NOMO-1 treated with dmso at 0.1 percent for 144 hours (cell line): ENCODE measurements around the gene SH2D5.

ENCODE experiments used
- DNase-seq: peaks from one replicate; lab custom pipeline; 2025; ENCODE audit not compliant: unreplicated experiment; lab: John Stamatoyannopoulos, UW

SH2D5 gene

GRCh38 chr1:20715406-20715805 lies 17.1 kb downstream of the SH2D5 start:
- no peak for DNase-seq

GRCh38 chr1:20713440-20713839 lies 19.1 kb downstream of the SH2D5 start:
- DNase-seq = no peak

GRCh38 chr1:20712215-20712577 lies 20.3 kb downstream of the SH2D5 start:
- DNase-seq = no peak

GRCh38 chr1:20711285-20712214 lies 21.0 kb downstream of the SH2D5 start:
- peak; percentile 60 for DNase-seq

GRCh38 chr1:20710469-20711284 lies 21.8 kb downstream of the SH2D5 start:
- no peak for DNase-seq

- no peak for DNase-seq
These were observed 22.6 kb downstream of the SH2D5 start for GRCh38 chr1:20709868-20710267.

- no peak for DNase-seq
These were observed 23.6 kb downstream of the SH2D5 start for GRCh38 chr1:20708891-20709290.

- no peak for DNase-seq
These were observed 24.4 kb downstream of the SH2D5 start for GRCh38 chr1:20708057-20708456.

- no peak for DNase-seq
These were observed 25.7 kb downstream of the SH2D5 start for GRCh38 chr1:20706841-20707240.

GRCh38 chr1:20705203-20705755 lies 27.2 kb downstream of the SH2D5 start:
- DNase-seq = no peak

- no peak for DNase-seq
These were observed 27.9 kb downstream of the SH2D5 start for GRCh38 chr1:20704390-20705202.

- no peak for DNase-seq
These were observed 29.3 kb downstream of the SH2D5 start for GRCh38 chr1:20703124-20703756.

- no peak for DNase-seq
These were observed 30.1 kb downstream of the SH2D5 start for GRCh38 chr1:20702416-20702815.

GRCh38 chr1:20701847-20702246 lies 30.7 kb downstream of the SH2D5 start:
- no peak for DNase-seq

GRCh38 chr1:20701446-20701845 lies 31.1 kb downstream of the SH2D5 start:
- no peak for DNase-seq

GRCh38 chr1:20700636-20701215 lies 31.8 kb downstream of the SH2D5 start:
- no peak for DNase-seq

- no peak for DNase-seq
These were observed 32.9 kb downstream of the SH2D5 start for GRCh38 chr1:20699558-20699957.

- DNase-seq = no peak
These were observed 34.1 kb downstream of the SH2D5 start for GRCh38 chr1:20698195-20698910.

GRCh38 chr1:20697563-20697962 lies 34.9 kb downstream of the SH2D5 start:
- no peak for DNase-seq
